Stimulated activated memory B cell treated with anti-CD40 and anti-IgM and Interleukin-4, amounts not matched to agents 10 μg/mL and 1 μg/mL and 100 μg/mL, for 72 hours (primary cell): Measurements from ENCODE around the gene TBX1.
"Not testable (repeated sequence)": the region's sequence is repeated elsewhere in the genome, so short reads cannot be mapped to it uniquely, and the experiment has no call there.

Experiments used
- ATAC-seq: fragments of 150-1000 bp; cut with Tn5 transposase; 2 replicates; pipeline ENCODE4 v1.10.0; 2021
- H3K27ac Mint-ChIP-seq: one replicate; pipeline ENCODE4 v1.8.0; 2022; ENCODE audit warnings: mild to moderate bottlenecking, mixed read lengths
- H3K27me3 Mint-ChIP-seq: one replicate; pipeline ENCODE4 v1.8.0; 2022; ENCODE audit warnings: mixed read lengths
- H3K36me3 Mint-ChIP-seq: one replicate; pipeline ENCODE4 v1.8.0; 2022; ENCODE audit warnings: mixed read lengths
- H3K4me1 Mint-ChIP-seq: one replicate; pipeline ENCODE4 v1.8.0; 2022; ENCODE audit warnings: mixed read lengths
- H3K4me3 Mint-ChIP-seq: one replicate; pipeline ENCODE4 v1.8.0; 2022; ENCODE audit warnings: mild to moderate bottlenecking, moderate library complexity, mixed read lengths
- H3K9me3 Mint-ChIP-seq: one replicate; pipeline ENCODE4 v1.8.0; 2022; ENCODE audit warnings: mixed read lengths

Gene TBX1

GRCh38 chr22:19770349-19771220, 10.0 kb downstream of the TBX1 start:
- peaks cover 60% of the 10 kb centered on the region for H3K4me1 Mint-ChIP-seq
- peaks cover 85% of the 10 kb centered on the region for H3K27me3 Mint-ChIP-seq
- no peak overlapping the region for H3K27ac Mint-ChIP-seq
- no peak overlapping the region for H3K4me3 Mint-ChIP-seq
- H3K36me3 Mint-ChIP-seq, result no peaks in the 10 kb centered on the region
- ATAC-seq, result no peak
- H3K9me3 Mint-ChIP-seq, result no peaks in the 10 kb centered on the region

GRCh38 chr22:19772422-19772672, 11.8 kb downstream of the TBX1 start:
- Mint-ChIP-seq H3K4me1 (peaks cover 66% of the 10 kb centered on the region), H3K9me3 (no peaks in the 10 kb centered on the region), H3K27ac (peak overlapping the region; percentile 64), H3K4me3 (no peak overlapping the region), H3K36me3 (no peaks in the 10 kb centered on the region), H3K27me3 (peaks cover 91% of the 10 kb centered on the region)
- no peak for ATAC-seq

DNA sequence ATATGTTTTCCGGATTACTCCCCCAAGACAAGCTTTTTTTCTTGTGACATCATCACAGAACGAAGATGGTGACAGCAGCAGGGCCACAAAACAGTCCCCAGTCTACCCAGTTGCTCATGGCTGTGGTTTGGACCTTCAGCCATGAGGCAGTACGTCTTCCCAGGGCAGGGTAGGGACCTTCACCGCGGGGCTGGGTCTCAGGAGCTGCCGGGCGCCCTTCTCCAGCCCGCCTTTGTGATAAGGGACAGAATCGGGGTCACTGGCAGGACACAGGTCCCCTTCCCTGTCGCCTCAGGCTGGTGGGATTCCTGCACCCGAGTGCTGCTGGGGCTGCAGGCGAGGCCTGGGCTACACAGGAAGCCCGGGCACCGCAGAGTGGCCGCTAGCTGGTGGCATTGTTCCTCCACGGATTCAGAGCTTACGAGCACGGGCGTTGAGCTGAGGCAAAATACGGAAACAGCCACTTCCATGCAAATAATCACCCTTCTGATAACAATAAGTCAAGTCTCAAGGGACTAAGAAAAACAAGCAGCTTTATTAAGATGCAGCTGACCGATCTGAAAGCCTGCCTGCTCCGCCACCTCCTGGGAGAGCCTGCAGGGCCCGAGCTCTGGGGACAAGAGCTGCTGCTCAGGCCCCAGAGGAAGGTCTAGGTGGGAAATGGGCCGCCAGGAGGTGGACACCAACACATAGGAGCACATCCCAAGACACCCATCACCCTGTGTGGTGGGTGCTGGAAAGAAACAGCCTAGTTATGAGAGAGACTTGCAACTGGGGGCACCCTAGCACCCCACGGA, 12.3 kb downstream of the TBX1 start:
- peak; percentile 88 for ATAC-seq
- Mint-ChIP-seq H3K36me3 (no peaks in the 10 kb centered on the region), H3K4me3 (peak overlapping the region; percentile 76), H3K9me3 (no peaks in the 10 kb centered on the region), H3K27me3 (peaks cover 91% of the 10 kb centered on the region), H3K4me1 (peaks cover 61% of the 10 kb centered on the region), H3K27ac (peak overlapping the region; percentile 64)

DNA sequence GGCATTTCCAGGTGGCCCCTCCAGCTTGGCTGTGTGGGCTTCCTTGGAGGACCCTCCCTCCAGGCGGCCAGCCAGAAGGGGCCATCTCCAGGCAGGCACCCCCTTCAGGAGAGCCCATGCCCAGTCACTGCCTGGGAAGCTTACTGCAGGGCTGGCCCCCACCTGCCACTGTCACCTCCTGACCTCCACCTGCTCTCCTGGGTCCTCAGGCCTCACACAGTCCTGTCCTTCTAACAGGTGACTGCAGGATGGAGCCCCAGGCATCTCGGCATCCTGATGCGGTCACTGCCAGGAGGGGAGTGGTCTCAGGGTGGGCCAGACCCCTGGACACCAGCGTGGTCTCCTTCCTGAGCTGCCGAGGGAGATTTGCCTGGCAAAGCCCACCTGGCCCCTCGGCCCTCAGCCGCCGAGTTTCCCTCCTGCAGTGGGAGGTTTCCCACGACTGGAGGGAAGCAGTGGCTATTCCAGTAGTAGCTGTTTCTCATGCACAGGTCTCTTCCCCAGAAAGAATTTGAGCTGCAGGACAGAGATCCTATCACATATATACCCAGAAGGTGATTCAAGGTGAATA, 13.0 kb downstream of the TBX1 start:
- ATAC-seq, result no peak
- Mint-ChIP-seq H3K27me3 (peaks cover 91% of the 10 kb centered on the region), H3K27ac (peak overlapping the region; percentile 64), H3K9me3 (no peaks in the 10 kb centered on the region), H3K4me3 (no peak overlapping the region), H3K4me1 (peaks cover 63% of the 10 kb centered on the region), H3K36me3 (no peaks in the 10 kb centered on the region)

DNA sequence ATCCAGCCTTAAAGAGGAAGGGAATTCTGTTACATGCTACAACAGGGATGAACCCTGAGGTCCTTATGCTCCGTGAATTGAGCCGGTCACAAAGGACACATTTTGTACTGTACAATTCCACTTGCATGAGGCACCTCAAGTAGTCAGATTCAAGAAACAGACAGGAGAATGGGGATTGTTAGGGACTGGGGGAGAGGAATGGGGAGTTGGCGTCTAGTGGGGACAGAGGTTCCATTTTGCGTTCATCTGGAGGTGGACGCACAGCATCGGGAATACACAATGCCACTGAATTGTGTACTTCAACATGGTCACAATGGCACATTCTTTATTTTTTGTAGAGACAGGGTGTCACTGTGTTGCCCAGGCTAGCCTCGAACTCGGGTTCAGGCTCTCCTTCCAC, 14.1 kb downstream of the TBX1 start:
- Mint-ChIP-seq H3K36me3 (no peaks in the 10 kb centered on the region), H3K4me1 (peaks cover 58% of the 10 kb centered on the region), H3K4me3 (no peak overlapping the region), H3K9me3 (no peaks in the 10 kb centered on the region), H3K27me3 (peaks cover 92% of the 10 kb centered on the region), H3K27ac (no peak overlapping the region)
- ATAC-seq, result no peak

GRCh38 chr22:19775496-19776325, 15.1 kb downstream of the TBX1 start:
- peak; percentile 29 for ATAC-seq
- Mint-ChIP-seq H3K4me1 (peaks cover 55% of the 10 kb centered on the region), H3K9me3 (no peaks in the 10 kb centered on the region), H3K4me3 (peak overlapping the region; percentile 9), H3K27me3 (peaks cover 92% of the 10 kb centered on the region), H3K36me3 (no peaks in the 10 kb centered on the region), H3K27ac (no peak overlapping the region)

DNA sequence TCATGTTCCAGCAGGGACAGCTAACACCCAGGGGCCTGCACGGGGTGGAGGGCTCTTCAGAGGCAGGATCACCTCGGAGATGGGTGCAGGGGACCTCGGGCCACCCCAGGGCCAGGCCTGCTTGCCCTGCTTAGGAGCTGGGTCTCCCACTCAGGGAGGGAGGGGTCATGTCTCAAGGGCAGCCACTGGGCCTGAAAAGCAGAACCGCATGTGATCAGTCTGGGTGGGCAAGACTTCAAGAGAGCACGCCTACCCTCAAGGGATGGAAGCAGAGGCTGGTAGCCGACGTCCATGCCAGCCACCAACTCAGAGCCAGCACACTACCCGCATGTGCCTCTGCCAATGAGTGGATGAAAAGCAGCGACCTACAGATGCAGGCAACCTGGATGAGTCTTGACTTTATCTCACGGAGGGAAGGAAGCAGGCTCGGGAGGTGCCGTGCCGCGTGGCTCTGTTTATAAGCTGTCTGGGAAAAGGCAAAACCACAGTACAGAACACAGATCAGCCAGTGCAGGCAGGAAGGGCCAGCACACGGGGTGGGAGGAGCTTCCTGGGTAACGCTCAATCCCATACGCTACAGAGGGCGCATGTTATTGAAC, 16.0 kb downstream of the TBX1 start:
- peak overlapping the region; percentile 9 for H3K4me3 Mint-ChIP-seq
- no peaks in the 10 kb centered on the region for H3K9me3 Mint-ChIP-seq
- ATAC-seq, result no peak
- no peaks in the 10 kb centered on the region for H3K36me3 Mint-ChIP-seq
- peaks cover 60% of the 10 kb centered on the region for H3K4me1 Mint-ChIP-seq
- no peak overlapping the region for H3K27ac Mint-ChIP-seq
- peaks cover 92% of the 10 kb centered on the region for H3K27me3 Mint-ChIP-seq

GRCh38 chr22:19777192-19777591, 16.6 kb downstream of the TBX1 start:
- H3K27me3 Mint-ChIP-seq, result peaks cover 92% of the 10 kb centered on the region
- not testable (repeated sequence) for H3K9me3 Mint-ChIP-seq, ATAC-seq, H3K27ac Mint-ChIP-seq, H3K4me3 Mint-ChIP-seq, H3K36me3 Mint-ChIP-seq
- peaks cover 53% of the 10 kb centered on the region for H3K4me1 Mint-ChIP-seq

GRCh38 chr22:19779011-19779421, 18.4 kb downstream of the TBX1 start:
- Mint-ChIP-seq H3K4me1 (peaks cover 36% of the 10 kb centered on the region), H3K36me3 (no peaks in the 10 kb centered on the region), H3K9me3 (no peaks in the 10 kb centered on the region), H3K27ac (no peak overlapping the region), H3K4me3 (no peak overlapping the region), H3K27me3 (peaks cover 92% of the 10 kb centered on the region)
- ATAC-seq, result no peak

- Mint-ChIP-seq H3K27me3 (peaks cover 88% of the 10 kb centered on the region), H3K9me3 (no peaks in the 10 kb centered on the region), H3K4me1 (peaks cover 29% of the 10 kb centered on the region), H3K4me3 (no peak overlapping the region), H3K36me3 (no peaks in the 10 kb centered on the region), H3K27ac (no peak overlapping the region)
- ATAC-seq, result no peak
Measured at GRCh38 chr22:19779685-19780268, 19.2 kb downstream of the TBX1 start.

DNA sequence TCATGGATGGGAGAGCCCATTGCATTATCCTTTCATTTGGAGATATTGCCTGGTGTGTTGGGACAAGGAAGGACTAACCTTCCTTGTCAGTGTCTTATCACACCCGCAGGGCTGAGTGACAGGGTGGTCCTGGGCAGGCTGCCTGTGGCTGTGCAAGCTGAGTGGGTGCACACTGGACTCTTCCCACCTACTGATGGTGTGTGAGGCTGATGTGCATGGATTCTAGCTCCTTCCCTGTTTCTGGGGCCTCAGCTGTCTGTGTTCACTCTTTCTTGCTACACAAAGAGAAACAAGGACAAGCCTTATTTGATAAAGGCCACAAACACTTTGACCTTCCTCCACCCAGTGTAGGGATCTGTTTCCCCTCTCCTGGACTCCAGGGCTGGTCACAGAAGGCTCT, 22.0 kb downstream of the TBX1 start:
- no peak for ATAC-seq
- Mint-ChIP-seq H3K4me3 (no peak overlapping the region), H3K36me3 (peaks cover 6% of the 10 kb centered on the region), H3K4me1 (peaks cover 15% of the 10 kb centered on the region), H3K27ac (no peak overlapping the region), H3K9me3 (no peaks in the 10 kb centered on the region), H3K27me3 (peaks cover 74% of the 10 kb centered on the region)

DNA sequence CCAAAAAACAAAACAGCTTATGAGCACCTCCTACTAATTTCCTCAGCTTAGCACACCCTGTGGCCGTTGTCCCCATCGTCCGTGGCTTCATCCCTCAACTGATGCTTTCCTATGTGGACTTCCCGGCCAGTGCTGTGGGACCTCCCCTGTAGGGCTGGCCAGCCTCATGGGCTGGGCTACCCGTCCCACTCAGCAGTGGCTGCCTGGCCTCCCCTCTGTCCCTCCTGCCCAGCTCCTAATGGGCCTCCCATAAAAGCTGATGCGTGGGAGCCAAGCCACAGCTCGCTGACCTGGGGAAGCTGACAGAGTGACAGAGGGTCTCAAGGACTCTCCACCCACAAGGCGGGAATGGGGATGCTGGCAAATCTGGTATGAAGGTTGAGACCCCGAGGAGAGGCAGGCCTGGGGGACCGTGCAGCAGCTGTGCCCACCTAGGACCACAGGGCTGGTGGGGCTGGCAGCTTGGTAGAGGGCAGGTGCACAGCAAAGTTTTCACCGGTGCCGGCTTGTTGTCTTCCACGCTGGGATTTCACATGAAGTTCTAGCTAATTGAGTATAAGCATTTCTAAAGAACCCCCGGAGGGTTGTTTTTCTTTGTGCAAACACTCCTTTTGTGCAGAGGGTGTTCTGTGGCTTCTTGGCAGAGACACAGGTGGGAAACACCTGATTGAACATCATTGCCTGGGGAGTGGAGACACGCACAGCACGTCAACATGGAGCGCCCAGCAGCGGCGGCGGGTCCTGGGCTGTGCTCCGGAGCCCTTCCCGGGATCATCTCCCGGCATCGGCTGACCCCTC, 23.2 kb downstream of the TBX1 start:
- Mint-ChIP-seq H3K4me3 (no peak overlapping the region), H3K9me3 (no peaks in the 10 kb centered on the region), H3K4me1 (peaks cover 10% of the 10 kb centered on the region), H3K27me3 (peaks cover 71% of the 10 kb centered on the region), H3K27ac (no peak overlapping the region), H3K36me3 (peaks cover 18% of the 10 kb centered on the region)
- ATAC-seq, result no peak

GRCh38 chr22:19784384-19785175, 24.0 kb downstream of the TBX1 start:
- no peak for ATAC-seq
- peaks cover 26% of the 10 kb centered on the region for H3K36me3 Mint-ChIP-seq
- H3K27me3 Mint-ChIP-seq, result peaks cover 63% of the 10 kb centered on the region
- H3K4me1 Mint-ChIP-seq, result peaks cover 10% of the 10 kb centered on the region
- H3K4me3 Mint-ChIP-seq, result no peak overlapping the region
- no peak overlapping the region for H3K27ac Mint-ChIP-seq
- H3K9me3 Mint-ChIP-seq, result no peaks in the 10 kb centered on the region
